K562 (cell line): Measurements from ENCODE around the gene HSDL1. TPM values are rescaled to one million over a fixed set of nuclear protein-coding genes. Genes with fewer than 3 reads are reported as not detected.

Experiments
- ASH1L ChIP-seq: fragments of 450-650 bp; IDR thresholded peaks from 2 replicates; pipeline ENCODE4 v1.6.1; 2018; ENCODE audit warnings: borderline replicate concordance, mild to moderate bottlenecking, low read depth; ENCODE audit not compliant: partially characterized antibody
- CHD1 ChIP-seq: fragments of 200-600 bp; sonication (generic); IDR thresholded peaks from one replicate; pipeline ENCODE4 v1.6.1; 2012; ENCODE audit warnings: mild to moderate bottlenecking, moderate library complexity, low read length, inconsistent platforms
- CHD4 ChIP-seq: fragments of 200-600 bp; sonication (generic); IDR thresholded peaks from 3 replicates; pipeline ENCODE4 v1.6.1; 2012; ENCODE audit warnings: low read depth, mild to moderate bottlenecking, mixed read lengths, low read length, inconsistent platforms; ENCODE audit not compliant: insufficient read depth, insufficient replicate concordance, poor library complexity, severe bottlenecking
- GTF2F1 ChIP-seq: IDR thresholded peaks from 2 replicates; pipeline ENCODE4 v1.6.1; 2011; ENCODE audit warnings: low read depth, low read length, improper control_type of control experiment
- JUNB ChIP-seq: fragments of 450-650 bp; formaldehyde crosslinking; conservative IDR thresholded peaks from 2 replicates; pipeline ENCODE4 v1.4.0; 2020; ENCODE audit warnings: mild to moderate bottlenecking
- KDM1A ChIP-seq, 2 experiments: fragments of 450-650 bp; IDR thresholded peaks; 2 replicates each; pipeline ENCODE4 v1.6.1; 2016; ENCODE audit warnings: mild to moderate bottlenecking in 2 of 2
- MAFK ChIP-seq: IDR thresholded peaks from 2 replicates; pipeline ENCODE4 v1.6.1; 2011; ENCODE audit warnings: low read length, improper control_type of control experiment
- MCM7 ChIP-seq, 2 experiments: fragments of 450-650 bp; IDR thresholded peaks; 2 replicates each; pipeline ENCODE4 v1.6.1; 2016 to 2018
- PHF20 ChIP-seq: fragments of 450-650 bp; IDR thresholded peaks from 2 replicates; pipeline ENCODE4 v1.6.1; 2018; ENCODE audit not compliant: partially characterized antibody
- RBBP5 ChIP-seq: fragments of 200-600 bp; sonication (generic); IDR thresholded peaks from 2 replicates; pipeline ENCODE4 v1.6.1; 2012; ENCODE audit warnings: borderline replicate concordance, mild to moderate bottlenecking, low read length, control low read depth, inconsistent platforms; ENCODE audit not compliant: insufficient read depth, poor library complexity, severe bottlenecking
- TAF1 ChIP-seq: IDR thresholded peaks from 2 replicates; pipeline ENCODE4 v1.6.1; 2011; ENCODE audit warnings: mild to moderate bottlenecking, low read length, moderate library complexity; ENCODE audit not compliant: insufficient read depth, control insufficient read depth, severe bottlenecking; ENCODE audit errors: extremely low read depth
- TEAD1 ChIP-seq, 2 experiments: fragments of 450-650 bp in 1 of 2; sonication (generic) in 1 of 2; formaldehyde crosslinking; IDR thresholded peaks; 2 replicates each; pipeline versions ENCODE4 v1.4.0 to v1.8.0; 2020 to 2022; ENCODE audit warnings: mild to moderate bottlenecking in 2 of 2, missing genetic modification reagents in 1 of 2
- U2AF2 ChIP-seq: fragments of 200-400 bp; formaldehyde crosslinking; optimal IDR thresholded peaks from 2 replicates; pipeline ENCODE3; 2017; ENCODE audit warnings: low read depth, mild to moderate bottlenecking, low read length
- ZC3H8 ChIP-seq: fragments of 450-650 bp; IDR thresholded peaks from 2 replicates; pipeline ENCODE4 v1.6.1; 2017
- ZNF134 ChIP-seq: fragments of 250-450 bp; sonication (Bioruptor Pico); conservative IDR thresholded peaks from 2 replicates; pipeline ENCODE4 v1.4.0; 2020
- ZNF184 ChIP-seq: sonication (generic); formaldehyde crosslinking; IDR thresholded peaks from 2 replicates; pipeline ENCODE4 v1.5.0; 2020; ENCODE audit warnings: missing genetic modification reagents
- ZNF217 ChIP-seq: sonication (generic); formaldehyde crosslinking; IDR thresholded peaks from 2 replicates; pipeline ENCODE4 v1.8.0; 2022; ENCODE audit warnings: mild to moderate bottlenecking, missing genetic modification reagents
- polyA plus RNA-seq, 8 experiments: library from polyadenylated mRNA; depleted of rRNA in 4 of 8; stranded (reverse) in 5 of 8; unstranded in 3 of 8; fragments of >200 nt; fragmentation: Nextera tagmentation in 2 of 8; fragmentation: Illumina TruSeq in 1 of 8; extraction: Ambion mirVana in 2 of 8; extraction: Trizol in 1 of 8; gene quantifications; 2 replicates each; pipeline versions ENCODE4 v1.2.1 to v1.2.3, GENCODE V29; 2011 to 2014; ENCODE audit warnings: inconsistent platforms in 1 of 8, missing spikeins in 1 of 8
- total RNA-seq, 7 experiments: library from RNA; depleted of rRNA in 6 of 7; stranded (reverse); fragments of >200 nt in 6 of 7; fragmentation: Illumina TruSeq in 2 of 7; extraction: Trizol in 2 of 7; gene quantifications; 2 replicates each; pipeline versions ENCODE4 v1.2.1 to v1.2.3, GENCODE V29; 2011 to 2021; ENCODE audit warnings: low replicate concordance in 1 of 7
- TF ChIP-seq, protein P1 (sequence below): fragments of 250-450 bp; sonication (Bioruptor Pico); IDR thresholded peaks from 2 replicates; pipeline ENCODE4 v1.8.0; 2022; ENCODE audit warnings: inconsistent platforms
- TF ChIP-seq, protein P2 (sequence below): fragments of 450-650 bp; IDR thresholded peaks from 2 replicates; pipeline ENCODE4 v1.6.1; 2016; ENCODE audit warnings: mild to moderate bottlenecking
- TF ChIP-seq, protein P3 (sequence below), 3 experiments: fragments of 200-800 bp in 1 of 3; fragments of 250-450 bp in 1 of 3; fragments of 450-650 bp in 1 of 3; sonication (Bioruptor Pico) in 1 of 3; sonication (Bioruptor generic) in 1 of 3; formaldehyde crosslinking in 1 of 3; IDR thresholded peaks; 2 replicates each; pipeline versions ENCODE4 v1.6.1 to v1.8.0; 2016 to 2022; ENCODE audit warnings: mild to moderate bottlenecking in 2 of 3, missing genetic modification characterization in 2 of 3, missing compliant biosample characterization in 1 of 3, moderate library complexity in 1 of 3

HSDL1 gene
- total and polyA plus RNA-seq, 9 of the 15 experiments (the other 6 are each of a cell fraction or from before 2014, with no cell fraction given): 14.8 to 41.2 (median 27.7) TPM

DNA sequence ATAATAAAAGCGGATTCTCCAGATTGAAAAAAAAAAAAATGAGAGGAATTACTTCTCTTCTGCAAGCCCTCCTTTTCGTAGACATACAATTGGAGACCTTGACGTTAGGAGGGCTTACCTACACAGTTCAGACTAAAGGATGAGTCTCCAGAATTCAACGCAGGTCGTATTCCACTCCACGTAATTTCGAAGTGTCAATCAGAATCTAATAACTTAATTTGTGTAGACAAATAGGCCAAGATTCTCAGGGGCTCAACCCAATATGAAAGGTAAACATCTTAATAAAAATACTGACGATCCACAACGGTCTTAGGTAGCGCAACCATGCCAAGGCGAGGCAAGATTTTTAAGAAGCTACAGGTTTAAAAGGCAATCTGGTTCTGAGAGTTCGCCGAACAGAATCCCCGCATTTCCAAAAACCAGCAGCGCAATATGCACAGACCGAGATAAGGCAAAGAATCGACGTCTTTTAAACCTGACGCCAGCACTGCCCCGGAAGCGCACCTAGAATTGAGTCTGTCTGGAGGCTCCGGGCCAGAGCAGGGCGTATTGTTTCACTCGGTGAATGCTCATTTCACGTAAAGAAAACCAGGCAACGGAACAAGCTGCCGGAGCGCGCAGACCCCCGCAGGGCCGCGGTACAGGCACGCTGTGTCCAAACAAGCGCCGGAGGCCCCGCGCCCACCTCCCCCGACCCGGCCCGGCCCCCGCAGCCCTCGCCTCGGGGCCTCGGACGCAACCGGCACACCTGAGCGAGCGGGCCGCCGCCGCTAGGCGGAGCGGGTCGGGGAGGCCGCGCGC is 28.9 kb downstream of the HSDL1 start (continued):
- no peak for TF ChIP-seq GTF2F1
- peak; percentile 94 for TF ChIP-seq KDM1A (IDR thresholded peaks at IDR 0.05)
- peak in 1 of 2 experiments; percentile 82; a peak in 2 of 4 replicates for TF ChIP-seq TEAD1 (CRISPR knock-in tag; IDR thresholded peaks at IDR 0.05)
- TF ChIP-seq TAF1: peak; percentile 40
- TF ChIP-seq MAFK: no peak
- peak; percentile 23 for TF ChIP-seq CHD1
- no peak for TF ChIP-seq PHF20
- TF ChIP-seq, protein P1, sequence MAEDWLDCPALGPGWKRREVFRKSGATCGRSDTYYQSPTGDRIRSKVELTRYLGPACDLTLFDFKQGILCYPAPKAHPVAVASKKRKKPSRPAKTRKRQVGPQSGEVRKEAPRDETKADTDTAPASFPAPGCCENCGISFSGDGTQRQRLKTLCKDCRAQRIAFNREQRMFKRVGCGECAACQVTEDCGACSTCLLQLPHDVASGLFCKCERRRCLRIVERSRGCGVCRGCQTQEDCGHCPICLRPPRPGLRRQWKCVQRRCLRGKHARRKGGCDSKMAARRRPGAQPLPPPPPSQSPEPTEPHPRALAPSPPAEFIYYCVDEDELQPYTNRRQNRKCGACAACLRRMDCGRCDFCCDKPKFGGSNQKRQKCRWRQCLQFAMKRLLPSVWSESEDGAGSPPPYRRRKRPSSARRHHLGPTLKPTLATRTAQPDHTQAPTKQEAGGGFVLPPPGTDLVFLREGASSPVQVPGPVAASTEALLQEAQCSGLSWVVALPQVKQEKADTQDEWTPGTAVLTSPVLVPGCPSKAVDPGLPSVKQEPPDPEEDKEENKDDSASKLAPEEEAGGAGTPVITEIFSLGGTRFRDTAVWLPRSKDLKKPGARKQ (CRISPR knock-in tag): no peak
- no peak for TF ChIP-seq ZNF217
- TF ChIP-seq ASH1L: no peak
- TF ChIP-seq MCM7 (IDR thresholded peaks at IDR 0.05): no peak
- TF ChIP-seq ZC3H8: no peak
- TF ChIP-seq JUNB: no peak
- no peak for TF ChIP-seq ZNF184
- TF ChIP-seq, protein P2, sequence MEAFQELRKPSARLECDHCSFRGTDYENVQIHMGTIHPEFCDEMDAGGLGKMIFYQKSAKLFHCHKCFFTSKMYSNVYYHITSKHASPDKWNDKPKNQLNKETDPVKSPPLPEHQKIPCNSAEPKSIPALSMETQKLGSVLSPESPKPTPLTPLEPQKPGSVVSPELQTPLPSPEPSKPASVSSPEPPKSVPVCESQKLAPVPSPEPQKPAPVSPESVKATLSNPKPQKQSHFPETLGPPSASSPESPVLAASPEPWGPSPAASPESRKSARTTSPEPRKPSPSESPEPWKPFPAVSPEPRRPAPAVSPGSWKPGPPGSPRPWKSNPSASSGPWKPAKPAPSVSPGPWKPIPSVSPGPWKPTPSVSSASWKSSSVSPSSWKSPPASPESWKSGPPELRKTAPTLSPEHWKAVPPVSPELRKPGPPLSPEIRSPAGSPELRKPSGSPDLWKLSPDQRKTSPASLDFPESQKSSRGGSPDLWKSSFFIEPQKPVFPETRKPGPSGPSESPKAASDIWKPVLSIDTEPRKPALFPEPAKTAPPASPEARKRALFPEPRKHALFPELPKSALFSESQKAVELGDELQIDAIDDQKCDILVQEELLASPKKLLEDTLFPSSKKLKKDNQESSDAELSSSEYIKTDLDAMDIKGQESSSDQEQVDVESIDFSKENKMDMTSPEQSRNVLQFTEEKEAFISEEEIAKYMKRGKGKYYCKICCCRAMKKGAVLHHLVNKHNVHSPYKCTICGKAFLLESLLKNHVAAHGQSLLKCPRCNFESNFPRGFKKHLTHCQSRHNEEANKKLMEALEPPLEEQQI: no peak
- TF ChIP-seq RBBP5: no peak
- TF ChIP-seq CHD4: no peak
- TF ChIP-seq, protein P3, sequence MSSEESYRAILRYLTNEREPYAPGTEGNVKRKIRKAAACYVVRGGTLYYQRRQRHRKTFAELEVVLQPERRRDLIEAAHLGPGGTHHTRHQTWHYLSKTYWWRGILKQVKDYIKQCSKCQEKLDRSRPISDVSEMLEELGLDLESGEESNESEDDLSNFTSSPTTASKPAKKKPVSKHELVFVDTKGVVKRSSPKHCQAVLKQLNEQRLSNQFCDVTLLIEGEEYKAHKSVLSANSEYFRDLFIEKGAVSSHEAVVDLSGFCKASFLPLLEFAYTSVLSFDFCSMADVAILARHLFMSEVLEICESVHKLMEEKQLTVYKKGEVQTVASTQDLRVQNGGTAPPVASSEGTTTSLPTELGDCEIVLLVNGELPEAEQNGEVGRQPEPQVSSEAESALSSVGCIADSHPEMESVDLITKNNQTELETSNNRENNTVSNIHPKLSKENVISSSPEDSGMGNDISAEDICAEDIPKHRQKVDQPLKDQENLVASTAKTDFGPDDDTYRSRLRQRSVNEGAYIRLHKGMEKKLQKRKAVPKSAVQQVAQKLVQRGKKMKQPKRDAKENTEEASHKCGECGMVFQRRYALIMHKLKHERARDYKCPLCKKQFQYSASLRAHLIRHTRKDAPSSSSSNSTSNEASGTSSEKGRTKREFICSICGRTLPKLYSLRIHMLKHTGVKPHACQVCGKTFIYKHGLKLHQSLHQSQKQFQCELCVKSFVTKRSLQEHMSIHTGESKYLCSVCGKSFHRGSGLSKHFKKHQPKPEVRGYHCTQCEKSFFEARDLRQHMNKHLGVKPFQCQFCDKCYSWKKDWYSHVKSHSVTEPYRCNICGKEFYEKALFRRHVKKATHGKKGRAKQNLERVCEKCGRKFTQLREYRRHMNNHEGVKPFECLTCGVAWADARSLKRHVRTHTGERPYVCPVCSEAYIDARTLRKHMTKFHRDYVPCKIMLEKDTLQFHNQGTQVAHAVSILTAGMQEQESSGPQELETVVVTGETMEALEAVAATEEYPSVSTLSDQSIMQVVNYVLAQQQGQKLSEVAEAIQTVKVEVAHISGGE (CRISPR knock-in tag; IDR thresholded peaks at IDR 0.05): peak in 2 of 3 experiments; percentile 58 to 82; a peak in 3 of 6 replicates
- no peak for TF ChIP-seq ZNF134 (CRISPR knock-in tag)
- TF ChIP-seq U2AF2: no peak
